GM21515 (cell line): ENCODE results near the gene HMGCS2.

ENCODE experiments used
- ATAC-seq: cut with Tn5 transposase; IDR thresholded peaks from one replicate; pipeline ENCODE4 v1.9.1; 2021; ENCODE audit not compliant: unreplicated experiment

HMGCS2 gene

DNA sequence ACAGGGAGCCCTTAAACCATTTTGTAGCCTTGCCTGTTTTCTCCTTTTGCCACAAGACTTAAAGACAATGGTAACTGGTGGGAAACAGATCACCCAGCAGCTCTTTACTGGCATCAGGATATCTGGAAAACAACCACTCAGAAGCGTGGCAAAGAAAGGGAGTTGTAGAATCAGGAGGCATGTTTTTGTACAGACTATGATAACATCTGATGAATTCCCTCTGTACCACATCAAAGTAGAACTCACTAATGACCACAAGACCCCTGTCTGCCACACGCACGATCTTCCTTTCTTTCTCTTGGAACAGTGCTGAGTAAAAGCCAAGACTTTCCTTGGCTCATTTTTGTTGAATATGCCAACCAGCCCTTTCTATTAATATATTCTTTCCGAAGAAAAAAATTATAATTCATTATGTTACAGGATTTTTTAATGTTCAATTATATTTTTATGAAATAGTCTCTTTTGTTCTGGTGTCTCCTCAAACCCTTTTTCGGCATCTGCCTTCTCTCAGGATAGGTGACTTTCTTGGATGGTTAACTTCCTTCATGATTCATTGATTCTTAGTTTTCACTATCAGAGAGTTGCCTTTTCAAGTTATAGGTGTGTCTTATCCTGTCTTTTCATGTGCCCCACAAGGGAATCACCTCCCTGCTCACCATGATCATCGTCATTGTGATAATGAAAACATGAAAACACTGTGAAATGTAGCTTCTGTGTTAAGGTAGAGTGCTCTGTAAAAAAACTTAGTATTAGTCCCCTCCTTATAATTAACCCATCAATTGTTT is 64.8 kb downstream of the HMGCS2 start:
- no peak for ATAC-seq

DNA sequence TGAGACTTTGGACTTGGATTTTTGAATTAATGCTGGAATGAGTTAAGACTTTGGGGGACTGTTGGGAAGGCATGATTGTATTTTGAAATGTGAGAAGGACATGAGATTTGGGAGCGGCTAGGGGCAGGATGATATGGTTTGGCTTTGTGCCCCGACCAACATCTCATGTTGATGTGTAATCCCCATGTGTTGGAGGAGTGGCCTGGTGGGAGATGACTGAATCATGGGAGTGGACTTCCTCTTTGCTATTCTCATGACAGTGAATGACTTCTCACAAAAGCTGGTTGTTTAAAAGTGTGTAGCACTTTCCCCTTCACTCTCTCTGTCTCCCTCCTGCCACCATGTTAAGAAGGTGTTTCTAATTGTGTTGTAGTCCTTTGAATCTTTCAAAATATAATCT is 66.3 kb downstream of the HMGCS2 start:
- ATAC-seq, result no peak

DNA sequence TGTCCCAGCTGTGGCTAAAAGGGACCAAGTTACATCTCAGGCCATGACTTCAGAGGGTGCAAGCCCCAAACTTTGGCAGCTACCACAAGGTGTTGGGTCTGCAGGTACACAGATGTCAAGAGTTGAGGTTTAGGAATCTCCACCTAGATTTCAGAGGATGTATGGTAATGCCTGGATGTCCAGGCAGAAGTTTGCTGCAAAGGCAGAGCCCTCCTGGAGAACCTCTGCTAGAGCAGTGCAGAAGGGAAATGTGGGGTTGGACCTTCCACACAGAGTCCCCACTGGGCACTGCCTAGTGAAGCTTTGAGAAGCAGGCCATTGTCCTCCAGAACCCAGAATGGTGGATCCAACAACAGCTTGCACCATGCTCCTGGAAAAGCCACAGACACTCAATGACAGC is 67.0 kb downstream of the HMGCS2 start:
- ATAC-seq, result no peak

DNA sequence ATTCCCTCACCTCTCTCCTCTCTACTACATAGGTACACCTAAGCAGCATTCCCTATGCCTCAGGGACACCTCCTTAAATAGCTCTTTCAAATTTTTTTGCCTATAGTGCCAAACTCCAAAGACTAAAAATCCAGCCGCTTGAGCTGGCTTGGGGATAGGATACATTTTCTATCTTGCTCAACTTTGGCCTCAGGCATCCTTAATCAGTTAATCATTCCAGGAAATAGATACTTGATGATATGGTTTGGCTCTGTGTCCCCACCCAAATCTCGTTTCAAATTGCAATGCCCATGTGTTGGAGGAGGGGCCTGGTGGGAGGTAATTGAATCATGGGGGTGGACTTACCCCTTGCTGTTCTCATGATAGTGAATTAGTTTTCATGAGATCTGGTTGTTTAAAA is 68.4 kb downstream of the HMGCS2 start:
- no peak for ATAC-seq
